HG02798 (cell line): ENCODE data around the gene SUPT5H.

Experiments
- ATAC-seq: cut with Tn5 transposase; IDR thresholded peaks from one replicate; pipeline ENCODE4 v1.9.1; 2021; ENCODE audit warnings: mild to moderate bottlenecking; ENCODE audit not compliant: unreplicated experiment, poor library complexity

Gene SUPT5H

GRCh38 chr19:39445196-39446111, at the start of gene SUPT5H:
TSS of gene SUPT5H (plus strand) at chr19:39445582. CDS start at chr19:39445891, 309 bp downstream.
- peak; percentile 93 for ATAC-seq

GRCh38 chr19:39397360-39398296, 47.8 kb upstream of the SUPT5H start:
- peak; percentile 38 for ATAC-seq

- ATAC-seq = no peak
These were observed 47.0 kb upstream of the SUPT5H start for GRCh38 chr19:39398297-39398864.

- ATAC-seq = no peak
These were observed 45.7 kb upstream of the SUPT5H start for GRCh38 chr19:39399668-39400050.

- ATAC-seq = no peak
These were observed 45.3 kb upstream of the SUPT5H start for GRCh38 chr19:39400061-39400460.

- no peak for ATAC-seq
These were observed 44.3 kb upstream of the SUPT5H start for GRCh38 chr19:39401070-39401548.

- peak; percentile 26 for ATAC-seq
These were observed 43.6 kb upstream of the SUPT5H start for GRCh38 chr19:39401549-39402345.

GRCh38 chr19:39402346-39403300, 42.8 kb upstream of the SUPT5H start:
- ATAC-seq = peak; percentile 33

GRCh38 chr19:39403331-39404312, 41.8 kb upstream of the SUPT5H start:
- peak; percentile 23 for ATAC-seq

GRCh38 chr19:39405261-39405957, 40.0 kb upstream of the SUPT5H start:
- no peak for ATAC-seq

GRCh38 chr19:39405958-39406655, 39.3 kb upstream of the SUPT5H start:
- no peak for ATAC-seq

GRCh38 chr19:39406656-39407409, 38.5 kb upstream of the SUPT5H start, which contains the start of gene ZFP36:
TSS of gene ZFP36 (plus strand) at chr19:39406847. CDS start at chr19:39406905, 58 bp downstream.
- peak; percentile 23 for ATAC-seq

GRCh38 chr19:39407410-39407659, 38.0 kb upstream of the SUPT5H start:
- no peak for ATAC-seq

- no peak for ATAC-seq
These were observed 37.6 kb upstream of the SUPT5H start for GRCh38 chr19:39407660-39408391.
